HepG2 (cell line): ENCODE data around the gene NEDD8. TPM values are rescaled to one million over a fixed set of nuclear protein-coding genes. Genes with fewer than 3 reads are reported as not detected.

ENCODE experiments used
- GPBP1L1 ChIP-seq: sonication (generic); formaldehyde crosslinking; IDR thresholded peaks from 2 replicates; pipeline ENCODE4 v1.5.0; 2020; ENCODE audit warnings: mild to moderate bottlenecking, missing genetic modification reagents
- MAZ ChIP-seq, 2 experiments: sonication (generic) in 1 of 2; formaldehyde crosslinking in 1 of 2; IDR thresholded peaks; 2 replicates each; pipeline versions ENCODE4 v1.5.0 to v1.6.1; 2012 to 2020; ENCODE audit warnings: low read depth in 2 of 2, mild to moderate bottlenecking in 2 of 2, borderline replicate concordance in 1 of 2, improper control_type of control experiment in 1 of 2, low read length in 1 of 2, missing genetic modification reagents in 1 of 2, moderate library complexity in 1 of 2
- MEIS1 ChIP-seq: sonication (generic); formaldehyde crosslinking; IDR thresholded peaks from 2 replicates; pipeline ENCODE4 v1.9.0; 2021; ENCODE audit warnings: mild to moderate bottlenecking, missing genetic modification reagents, moderate library complexity, borderline replicate concordance
- MTA1 ChIP-seq: sonication (generic); formaldehyde crosslinking; IDR thresholded peaks from 2 replicates; pipeline ENCODE4 v1.4.0; 2020; ENCODE audit warnings: missing genetic modification reagents, mild to moderate bottlenecking, borderline replicate concordance
- NFYB ChIP-seq: sonication (generic); formaldehyde crosslinking; IDR thresholded peaks from 2 replicates; pipeline ENCODE4 v1.4.0; 2020; ENCODE audit warnings: missing genetic modification reagents
- POGK ChIP-seq: sonication (generic); formaldehyde crosslinking; conservative IDR thresholded peaks from 2 replicates; pipeline ENCODE4 v1.8.0; 2022; ENCODE audit warnings: mild to moderate bottlenecking, moderate library complexity, missing genetic modification reagents
- SMARCE1 ChIP-seq: fragments of 450-650 bp; IDR thresholded peaks from 2 replicates; pipeline ENCODE4 v1.6.1; 2017; ENCODE audit warnings: borderline replicate concordance
- SRSF9 ChIP-seq: fragments of 200-400 bp; formaldehyde crosslinking; IDR thresholded peaks from 2 replicates; pipeline ENCODE4 v1.6.1; 2018; ENCODE audit warnings: borderline replicate concordance, mild to moderate bottlenecking, low read depth, low read length; ENCODE audit not compliant: insufficient read depth, poor library complexity, severe bottlenecking
- TP53 ChIP-seq: sonication (generic); formaldehyde crosslinking; conservative IDR thresholded peaks from 2 replicates; pipeline ENCODE4 v1.4.0; 2020; ENCODE audit warnings: missing genetic modification reagents
- ZMAT3 ChIP-seq: sonication (generic); formaldehyde crosslinking; conservative IDR thresholded peaks from 2 replicates; pipeline ENCODE4 v1.7.0; 2021; ENCODE audit warnings: missing genetic modification reagents
- ZNF30 ChIP-seq: sonication (generic); formaldehyde crosslinking; IDR thresholded peaks from 2 replicates; pipeline ENCODE4 v1.5.0; 2020; ENCODE audit warnings: mild to moderate bottlenecking, missing genetic modification reagents
- ZNF552 ChIP-seq: sonication (generic); formaldehyde crosslinking; IDR thresholded peaks from 2 replicates; pipeline ENCODE4 v1.9.0; 2022; ENCODE audit warnings: missing genetic modification reagents, mild to moderate bottlenecking, borderline replicate concordance
- ZNF749 ChIP-seq: sonication (generic); formaldehyde crosslinking; IDR thresholded peaks from 2 replicates; pipeline ENCODE4 v1.8.0; 2022; ENCODE audit warnings: mild to moderate bottlenecking, missing genetic modification reagents, moderate library complexity, borderline replicate concordance
- ZNF792 ChIP-seq: IDR thresholded peaks from 2 replicates; pipeline ENCODE4 v1.6.1; 2016
- polyA plus RNA-seq, 8 experiments: library from polyadenylated mRNA; depleted of rRNA in 3 of 8; stranded (reverse) in 7 of 8; unstranded in 1 of 8; fragments of >200 nt; fragmentation: Illumina TruSeq in 4 of 8; extraction: Trizol in 4 of 8; gene quantifications; 2 replicates each; pipeline versions ENCODE4 v1.2.1 to v1.2.3, GENCODE V29; 2011 to 2016; ENCODE audit warnings: low read depth in 4 of 8, missing spikeins in 1 of 8, mixed read lengths in 1 of 8; ENCODE audit not compliant: insufficient read depth in 1 of 8
- total RNA-seq, 5 experiments: library from RNA; depleted of rRNA; stranded (reverse); fragments of >200 nt; fragmentation: Illumina TruSeq; extraction: Trizol; gene quantifications; 2 replicates each; pipeline ENCODE4 v1.2.3, GENCODE V29; 2016; ENCODE audit warnings: low read depth in 1 of 5
- TF ChIP-seq, protein P1 (sequence below): sonication (generic); formaldehyde crosslinking; IDR thresholded peaks from 2 replicates; pipeline ENCODE4 v1.4.0; 2020; ENCODE audit warnings: mild to moderate bottlenecking, missing genetic modification reagents
- TF ChIP-seq, protein P2 (sequence below): sonication (generic); formaldehyde crosslinking; conservative IDR thresholded peaks from 2 replicates; pipeline ENCODE4 v1.8.1; 2023; ENCODE audit warnings: missing genetic modification reagents

Gene NEDD8
- total and polyA plus RNA-seq, 2 of the 13 experiments (the other 11 are each of a cell fraction or from before 2014, with no cell fraction given), result 535 to 713 TPM

- TF ChIP-seq, protein P1, sequence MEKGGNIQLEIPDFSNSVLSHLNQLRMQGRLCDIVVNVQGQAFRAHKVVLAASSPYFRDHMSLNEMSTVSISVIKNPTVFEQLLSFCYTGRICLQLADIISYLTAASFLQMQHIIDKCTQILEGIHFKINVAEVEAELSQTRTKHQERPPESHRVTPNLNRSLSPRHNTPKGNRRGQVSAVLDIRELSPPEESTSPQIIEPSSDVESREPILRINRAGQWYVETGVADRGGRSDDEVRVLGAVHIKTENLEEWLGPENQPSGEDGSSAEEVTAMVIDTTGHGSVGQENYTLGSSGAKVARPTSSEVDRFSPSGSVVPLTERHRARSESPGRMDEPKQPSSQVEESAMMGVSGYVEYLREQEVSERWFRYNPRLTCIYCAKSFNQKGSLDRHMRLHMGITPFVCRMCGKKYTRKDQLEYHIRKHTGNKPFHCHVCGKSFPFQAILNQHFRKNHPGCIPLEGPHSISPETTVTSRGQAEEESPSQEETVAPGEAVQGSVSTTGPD (CRISPR knock-in tag), result peak; percentile 79; the same call in 1 of the 2 replicates
- peak; percentile 95 for TF ChIP-seq ZMAT3 (CRISPR knock-in tag)
- TF ChIP-seq ZNF792 (CRISPR knock-in tag), result peak; percentile 94
- peak; percentile 98 for TF ChIP-seq ZNF749 (CRISPR knock-in tag)
- TF ChIP-seq, protein P2, sequence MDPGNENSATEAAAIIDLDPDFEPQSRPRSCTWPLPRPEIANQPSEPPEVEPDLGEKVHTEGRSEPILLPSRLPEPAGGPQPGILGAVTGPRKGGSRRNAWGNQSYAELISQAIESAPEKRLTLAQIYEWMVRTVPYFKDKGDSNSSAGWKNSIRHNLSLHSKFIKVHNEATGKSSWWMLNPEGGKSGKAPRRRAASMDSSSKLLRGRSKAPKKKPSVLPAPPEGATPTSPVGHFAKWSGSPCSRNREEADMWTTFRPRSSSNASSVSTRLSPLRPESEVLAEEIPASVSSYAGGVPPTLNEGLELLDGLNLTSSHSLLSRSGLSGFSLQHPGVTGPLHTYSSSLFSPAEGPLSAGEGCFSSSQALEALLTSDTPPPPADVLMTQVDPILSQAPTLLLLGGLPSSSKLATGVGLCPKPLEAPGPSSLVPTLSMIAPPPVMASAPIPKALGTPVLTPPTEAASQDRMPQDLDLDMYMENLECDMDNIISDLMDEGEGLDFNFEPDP (CRISPR knock-in tag), result no peak
- TF ChIP-seq SRSF9, result no peak
- TF ChIP-seq SMARCE1, result no peak
- peak; percentile 98 for TF ChIP-seq POGK
- TF ChIP-seq NFYB, result peak; percentile 99
- TF ChIP-seq MAZ (IDR thresholded peaks at IDR 0.05; ENCODE audit: borderline replicate concordance, low read depth, low read length), result peak; percentile 84
- TF ChIP-seq MAZ (CRISPR knock-in tag; IDR thresholded peaks at IDR 0.05; ENCODE audit: low read depth), result peak; percentile 95
- peak; percentile 98 for TF ChIP-seq ZNF552 (CRISPR knock-in tag)
- no peak for TF ChIP-seq GPBP1L1 (CRISPR knock-in tag)
- TF ChIP-seq ZNF30 (CRISPR knock-in tag), result peak; percentile 29
- peak; percentile 97 for TF ChIP-seq MEIS1 (CRISPR knock-in tag)
- peak; percentile 99 for TF ChIP-seq MTA1 (CRISPR knock-in tag)
- TF ChIP-seq TP53 (CRISPR knock-in tag), result peak; percentile 93; the same call in 1 of the 2 replicates
These were observed 19.0 kb downstream of the NEDD8 start, which contains the start of gene CHMP4A (continued) for GRCh38 chr14:24212924-24213865.
